HG03196 (cell line): Measurements from ENCODE around the gene CYSTM1.
"Not testable (repeated sequence)": the region's sequence is repeated elsewhere in the genome, so short reads cannot be mapped to it uniquely, and the experiment has no call there.

Experiments
- ATAC-seq: cut with Tn5 transposase; IDR thresholded peaks from one replicate; pipeline ENCODE4 v1.9.1; 2021; ENCODE audit not compliant: unreplicated experiment

Gene CYSTM1

GRCh38 chr5:140175367-140176030, 511 bp downstream of the CYSTM1 start:
- peak; percentile 45 for ATAC-seq

GRCh38 chr5:140176031-140176387, 1.0 kb downstream of the CYSTM1 start:
- no peak for ATAC-seq

- no peak for ATAC-seq
Measured at GRCh38 chr5:140178086-140178410, 3.1 kb downstream of the CYSTM1 start.

GRCh38 chr5:140178482-140179116, 3.6 kb downstream of the CYSTM1 start:
- no peak for ATAC-seq

- ATAC-seq, result peak; percentile 57
Measured at GRCh38 chr5:140181002-140181483, 6.1 kb downstream of the CYSTM1 start.

- no peak for ATAC-seq
Measured at GRCh38 chr5:140181525-140181924, 6.5 kb downstream of the CYSTM1 start.

- no peak for ATAC-seq
Measured at GRCh38 chr5:140182075-140182711, 7.2 kb downstream of the CYSTM1 start.

GRCh38 chr5:140182803-140183367, 7.9 kb downstream of the CYSTM1 start:
- no peak for ATAC-seq

GRCh38 chr5:140185409-140185808, 10.4 kb downstream of the CYSTM1 start:
- no peak for ATAC-seq

- no peak for ATAC-seq
Measured at GRCh38 chr5:140186267-140186671, 11.3 kb downstream of the CYSTM1 start.

- no peak for ATAC-seq
Measured at GRCh38 chr5:140189253-140189652, 14.3 kb downstream of the CYSTM1 start.

- no peak for ATAC-seq
Measured at GRCh38 chr5:140189977-140190871, 15.2 kb downstream of the CYSTM1 start.

GRCh38 chr5:140190872-140191218, 15.9 kb downstream of the CYSTM1 start:
- no peak for ATAC-seq

- no peak for ATAC-seq
Measured at GRCh38 chr5:140192715-140193430, 17.9 kb downstream of the CYSTM1 start.

- ATAC-seq, result no peak
Measured at GRCh38 chr5:140194662-140195061, 19.7 kb downstream of the CYSTM1 start.

GRCh38 chr5:140196115-140196814, 21.3 kb downstream of the CYSTM1 start:
- ATAC-seq, result no peak

- no peak for ATAC-seq
Measured at GRCh38 chr5:140197023-140197422, 22.0 kb downstream of the CYSTM1 start.

GRCh38 chr5:140198915-140199314, 23.9 kb downstream of the CYSTM1 start:
- ATAC-seq, result not testable (repeated sequence)

GRCh38 chr5:140202078-140202477, 27.1 kb downstream of the CYSTM1 start:
- no peak for ATAC-seq

GRCh38 chr5:140202610-140203009, 27.6 kb downstream of the CYSTM1 start:
- no peak for ATAC-seq
